Caco-2 (cell line): ENCODE results near the gene PAPSS2. TPM values are rescaled to one million over a fixed set of nuclear protein-coding genes. Genes with fewer than 3 reads are reported as not detected.

Experiments used
- BruUV-seq: library from RNA; stranded (reverse); fragments of 400-500 nt; replicated peaks from 2 replicates; lab custom pipeline; 2021; lab: Mats Ljungman, UMichigan
- CTCF ChIA-PET: fragments of 300-600 bp; sonication (Branson Sonifier 250); formaldehyde crosslinking; loops from one replicate; lab custom pipeline; 2022; ENCODE audit warnings: antibody characterized with exemption; lab: Charles Lee
- POLR2A ChIA-PET: fragments of 300-600 bp; sonication (Branson Sonifier 250); formaldehyde crosslinking; loops from one replicate; lab custom pipeline; 2022; ENCODE audit warnings: antibody characterized with exemption; lab: Charles Lee
- DNase-seq, 2 experiments: peaks; one replicate each; pipeline versions ENCODE4 v3.0.0 to v3.0.0-alpha.2; 2020 to 2022
- H3K27me3 ChIP-seq: replicated peaks from 2 replicates; pipeline ENCODE4 v1.6.0; 2011; ENCODE audit warnings: low read length; ENCODE audit not compliant: control insufficient read depth, insufficient read depth
- H3K36me3 ChIP-seq: 2 replicates; pipeline ENCODE4 v1.5.1; 2011; ENCODE audit warnings: low read length; ENCODE audit not compliant: control insufficient read depth, insufficient read depth
- H3K4me1 ChIP-seq: fragments of 250-450 bp; sonication (Bioruptor Pico); 2 replicates; pipeline ENCODE4 v1.5.1; 2020; ENCODE audit warnings: mild to moderate bottlenecking
- H3K4me3 ChIP-seq: 2 replicates; pipeline ENCODE4 v1.5.1; 2011; ENCODE audit warnings: low read depth, mild to moderate bottlenecking, control low read depth, low read length
- H3K9me3 ChIP-seq: fragments of 250-450 bp; sonication (Bioruptor Pico); 2 replicates; pipeline ENCODE4 v1.5.1; 2020; ENCODE audit warnings: mild to moderate bottlenecking, moderate library complexity
- H3K27ac Mint-ChIP-seq: one replicate; pipeline ENCODE4 v1.8.0; 2022; ENCODE audit warnings: mixed read lengths; ENCODE audit not compliant: unreplicated experiment
- H3K27me3 Mint-ChIP-seq: one replicate; pipeline ENCODE4 v1.8.0; 2022; ENCODE audit warnings: mixed read lengths; ENCODE audit not compliant: insufficient read depth, unreplicated experiment
- H3K36me3 Mint-ChIP-seq: one replicate; pipeline ENCODE4 v1.8.0; 2022; ENCODE audit warnings: mild to moderate bottlenecking, mixed read lengths; ENCODE audit not compliant: insufficient read depth, unreplicated experiment
- H3K4me1 Mint-ChIP-seq: one replicate; pipeline ENCODE4 v1.8.0; 2022; ENCODE audit warnings: low read depth, mixed read lengths; ENCODE audit not compliant: unreplicated experiment
- H3K4me3 Mint-ChIP-seq: one replicate; pipeline ENCODE4 v1.8.0; 2022; ENCODE audit warnings: mild to moderate bottlenecking, moderate library complexity, mixed read lengths; ENCODE audit not compliant: unreplicated experiment
- H3K9me3 Mint-ChIP-seq: one replicate; pipeline ENCODE4 v1.8.0; 2022; ENCODE audit warnings: mixed read lengths; ENCODE audit not compliant: unreplicated experiment
- intact Hi-C: fragments of 100-400 bp; cut with micrococcal nuclease; formaldehyde crosslinking; loops from one replicate; pipeline ENCODE4 v1.10.0; 2022; ENCODE audit not compliant: unreplicated experiment
- total RNA-seq: library from RNA; stranded (reverse); gene quantifications from 2 replicates; pipeline ENCODE4 v1.2.3, GENCODE V29; 2022
- TF ChIP-seq, protein P1 (sequence below), 2 experiments: fragments of 200-600 bp in 1 of 2; IDR thresholded peaks; 1 replicate in 1 of 2; 2 replicates in 1 of 2; pipeline versions ENCODE4 v1.5.1 to v1.8.0; 2011 to 2022; ENCODE audit warnings: antibody characterized with exemption in 1 of 2, control low read depth in 1 of 2, inconsistent platforms in 1 of 2, low read depth in 1 of 2, low read length in 1 of 2, mild to moderate bottlenecking in 1 of 2, moderate library complexity in 1 of 2; ENCODE audit not compliant: insufficient read depth in 1 of 2, severe bottlenecking in 1 of 2, unreplicated experiment in 1 of 2

The PAPSS2 gene
- total RNA-seq, 1 experiment from 2014 or later: 4.3 TPM

DNA sequence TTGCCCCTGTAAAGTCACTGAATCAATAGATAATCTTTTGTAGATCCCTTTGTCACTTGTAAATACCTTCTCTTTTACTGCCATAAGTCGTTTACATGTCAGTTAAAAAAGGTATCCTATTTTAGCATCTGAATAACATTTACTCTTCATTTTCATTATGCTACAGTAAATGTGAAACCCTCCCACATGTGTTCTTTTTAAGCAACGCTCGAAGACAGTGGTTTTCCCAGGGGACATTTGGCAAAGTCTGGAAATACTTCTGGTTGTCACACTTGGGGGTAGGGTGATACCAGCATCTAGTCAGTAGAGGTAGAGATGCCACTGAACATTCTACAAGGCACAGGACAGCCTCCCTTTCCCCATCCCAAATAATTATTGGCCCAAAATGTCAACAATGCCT is 134.6 kb downstream of the PAPSS2 start:
- intact Hi-C loops: no loop called here
- no peak overlapping the region for H3K4me3 Mint-ChIP-seq
- TF ChIP-seq, protein P1, sequence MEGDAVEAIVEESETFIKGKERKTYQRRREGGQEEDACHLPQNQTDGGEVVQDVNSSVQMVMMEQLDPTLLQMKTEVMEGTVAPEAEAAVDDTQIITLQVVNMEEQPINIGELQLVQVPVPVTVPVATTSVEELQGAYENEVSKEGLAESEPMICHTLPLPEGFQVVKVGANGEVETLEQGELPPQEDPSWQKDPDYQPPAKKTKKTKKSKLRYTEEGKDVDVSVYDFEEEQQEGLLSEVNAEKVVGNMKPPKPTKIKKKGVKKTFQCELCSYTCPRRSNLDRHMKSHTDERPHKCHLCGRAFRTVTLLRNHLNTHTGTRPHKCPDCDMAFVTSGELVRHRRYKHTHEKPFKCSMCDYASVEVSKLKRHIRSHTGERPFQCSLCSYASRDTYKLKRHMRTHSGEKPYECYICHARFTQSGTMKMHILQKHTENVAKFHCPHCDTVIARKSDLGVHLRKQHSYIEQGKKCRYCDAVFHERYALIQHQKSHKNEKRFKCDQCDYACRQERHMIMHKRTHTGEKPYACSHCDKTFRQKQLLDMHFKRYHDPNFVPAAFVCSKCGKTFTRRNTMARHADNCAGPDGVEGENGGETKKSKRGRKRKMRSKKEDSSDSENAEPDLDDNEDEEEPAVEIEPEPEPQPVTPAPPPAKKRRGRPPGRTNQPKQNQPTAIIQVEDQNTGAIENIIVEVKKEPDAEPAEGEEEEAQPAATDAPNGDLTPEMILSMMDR (IDR thresholded peaks at IDR 0.05; ENCODE audit: insufficient read depth in 1 of 2, low read depth in 1 of 2, low read length in 1 of 2, severe bottlenecking in 1 of 2, unreplicated experiment in 1 of 2): no peak
- Histone ChIP-seq H3K4me1 (peaks cover 9% of the 10 kb centered on the region; the same call in 1 of the 2 replicates), H3K9me3 (no peaks in the 10 kb centered on the region), H3K36me3 (no peaks in the 10 kb centered on the region), H3K4me3 (no peak overlapping the region), H3K27me3 (no peaks in the 10 kb centered on the region)
- BruUV-seq: no TSS peak
- H3K27me3 Mint-ChIP-seq: no peaks in the 10 kb centered on the region
- POLR2A ChIA-PET: no interaction called here
- CTCF ChIA-PET: no interaction called here
- DNase-seq: no peak
- H3K9me3 Mint-ChIP-seq: no peaks in the 10 kb centered on the region
- H3K36me3 Mint-ChIP-seq: peaks cover 25% of the 10 kb centered on the region
- H3K27ac Mint-ChIP-seq: no peak overlapping the region
- no peaks in the 10 kb centered on the region for H3K4me1 Mint-ChIP-seq

Other genes with a start within 250 kb of the PAPSS2 start
- gene MINPP1, start 155.0 kb upstream of the PAPSS2 start, total RNA-seq: 24.8 and 26.6 TPM in 2 replicates
- gene ATAD1, start 158.3 kb downstream of the PAPSS2 start, total RNA-seq: 48.8 and 51.6 TPM in 2 replicates
- gene KLLN, start 203.7 kb downstream of the PAPSS2 start, total RNA-seq: 1.0 and 1.2 TPM in 2 replicates
- 56.3 and 57.1 TPM in 2 replicates for gene PTEN, start 203.7 kb downstream of the PAPSS2 start, total RNA-seq